Measurements from ENCODE around the gene SPSB4. TPM values are rescaled to one million over a fixed set of nuclear protein-coding genes. Genes with fewer than 3 reads are reported as not detected.

The SPSB4 gene
- total and polyA plus RNA-seq, 2 of the 13 experiments (the other 11 are each of a cell fraction or from before 2014, with no cell fraction given), result not detected

DNA sequence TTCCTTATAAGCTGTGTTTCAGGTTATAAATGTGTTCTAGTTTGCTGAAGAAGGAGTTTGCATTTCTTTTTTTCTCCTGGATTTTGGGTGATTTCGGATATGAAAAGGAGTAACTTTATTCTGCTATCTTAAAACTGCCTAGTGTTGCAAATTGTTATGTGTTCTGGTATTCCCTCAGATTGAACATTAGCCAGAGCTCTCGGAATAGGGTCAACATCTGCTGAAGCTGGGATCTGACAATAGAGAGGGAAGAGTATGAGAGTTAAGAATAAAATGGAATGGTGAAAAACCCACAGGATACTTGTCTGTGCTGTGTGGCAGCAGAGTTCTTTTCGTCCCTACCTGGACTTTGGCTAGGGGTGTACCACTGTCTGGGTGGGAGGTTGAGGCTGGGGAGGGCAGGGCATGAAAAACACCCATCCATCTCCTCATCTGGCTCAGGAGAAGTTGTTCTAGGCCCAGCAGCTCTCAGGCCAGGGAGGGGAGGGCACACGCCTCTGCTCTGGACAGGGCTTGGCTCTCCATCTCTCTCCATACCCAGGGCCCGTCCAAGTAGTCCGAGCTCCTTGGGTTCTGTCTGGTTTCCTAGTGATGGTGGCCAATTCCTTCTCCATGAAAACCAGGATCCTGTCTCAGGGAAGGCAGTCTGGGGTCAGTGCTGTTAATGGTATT lies 13.2 kb downstream of the SPSB4 start (continued):
- TF ChIP-seq, protein P1, sequence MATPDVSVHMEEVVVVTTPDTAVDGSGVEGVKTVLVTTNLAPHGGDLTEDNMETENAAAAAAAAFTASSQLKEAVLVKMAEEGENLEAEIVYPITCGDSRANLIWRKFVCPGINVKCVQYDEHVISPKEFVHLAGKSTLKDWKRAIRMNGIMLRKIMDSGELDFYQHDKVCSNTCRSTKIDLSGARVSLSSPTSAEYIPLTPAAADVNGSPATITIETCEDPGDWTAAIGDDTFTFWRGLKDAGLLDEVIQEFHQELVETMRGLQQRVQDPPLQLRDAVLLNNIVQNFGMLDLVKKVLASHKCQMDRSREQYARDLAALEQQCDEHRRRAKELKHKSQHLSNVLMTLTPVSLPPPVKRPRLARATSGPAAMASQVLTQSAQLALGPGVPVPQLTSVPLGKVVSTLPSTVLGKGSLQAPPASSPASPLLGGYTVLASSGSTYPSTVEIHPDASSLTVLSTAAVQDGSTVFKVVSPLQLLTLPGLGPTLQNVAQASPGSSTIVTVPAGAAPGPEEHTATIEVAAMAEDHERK (CRISPR knock-in tag; IDR thresholded peaks at IDR 0.05; ENCODE audit: low read depth), result no peak
- no peak for TF ChIP-seq ZMYM3 (CRISPR knock-in tag; IDR thresholded peaks at IDR 0.05)

DNA sequence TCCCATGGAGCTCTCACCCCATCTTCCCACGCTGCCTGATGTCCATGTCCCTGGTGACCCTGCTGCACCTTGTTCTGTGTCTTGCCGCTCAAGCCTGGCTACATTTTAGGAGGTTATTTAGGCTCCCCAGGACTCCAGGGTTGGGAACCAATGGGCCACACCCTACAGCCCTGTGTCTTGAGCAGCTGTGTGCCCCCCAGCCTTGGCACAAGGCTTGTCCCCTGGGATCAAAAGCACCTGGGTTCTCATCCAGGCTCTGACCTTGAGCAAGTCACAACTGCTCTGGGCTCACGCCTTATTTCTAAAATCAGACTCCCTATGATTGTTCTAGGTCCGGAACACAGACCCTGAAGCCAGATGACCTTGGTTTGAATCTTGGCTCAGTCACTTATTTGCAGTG lies 14.1 kb downstream of the SPSB4 start:
- in situ Hi-C loops (cut with HindIII; ENCODE audit: extremely low pct_ligation_motif_present, low pct_unique_long_range_greater_than_20kb) (no loop called here), intact Hi-C loops (cut with micrococcal nuclease; ENCODE audit: unreplicated experiment) (no loop called here)
- Histone ChIP-seq H3K36me3 (replicated peaks in 1 of 2; ENCODE audit: control insufficient read depth in 1 of 2, insufficient read depth in 2 of 2, low read length in 2 of 2) (no peaks in the 10 kb centered on the region), H3K27me3 (ENCODE audit: control insufficient read depth in 1 of 2, insufficient read depth in 2 of 2, low read length in 2 of 2) (peaks cover 0 to 5% of the 10 kb centered on the region in 2 experiments; a peak in 1 of 5 replicates), H4K20me1 (ENCODE audit: insufficient read depth, low read length) (no peaks in the 10 kb centered on the region), H3K9me3 (ENCODE audit: low read length) (no peaks in the 10 kb centered on the region), H3K9ac (ENCODE audit: insufficient read depth, low read depth, low read length) (no peak overlapping the region), H3K27ac (ENCODE audit: extremely low read length, insufficient read depth, low read length) (no peak overlapping the region), H3K4me3 (replicated peaks in 1 of 3; ENCODE audit: insufficient read depth in 1 of 3, low read depth in 2 of 3, low read length in 3 of 3) (no peak overlapping the region), H3K4me2 (ENCODE audit: low read depth, low read length) (no peak overlapping the region), H3K4me1 (ENCODE audit: insufficient read depth, low read length) (no peaks in the 10 kb centered on the region), H3K79me2 (ENCODE audit: insufficient read depth, low read length) (no peaks in the 10 kb centered on the region), H2AFZ (ENCODE audit: low read length) (no peak overlapping the region)
- DNase-seq (ENCODE audit: low spot score) (no peak), ATAC-seq (no peak), FAIRE-seq (no peak)
- no TSS peak for BruUV-seq (replicated peaks)
- ChIA-PET CTCF (ENCODE audit: low intra/inter-chr PET ratio, low total read pairs) (no interaction called here), POLR2A (no interaction called here)
- 48% methylated on average over 4 of the region's 4 CpGs for WGBS (ENCODE audit: low lambda C conversion rate)
- TF ChIP-seq, protein P2, sequence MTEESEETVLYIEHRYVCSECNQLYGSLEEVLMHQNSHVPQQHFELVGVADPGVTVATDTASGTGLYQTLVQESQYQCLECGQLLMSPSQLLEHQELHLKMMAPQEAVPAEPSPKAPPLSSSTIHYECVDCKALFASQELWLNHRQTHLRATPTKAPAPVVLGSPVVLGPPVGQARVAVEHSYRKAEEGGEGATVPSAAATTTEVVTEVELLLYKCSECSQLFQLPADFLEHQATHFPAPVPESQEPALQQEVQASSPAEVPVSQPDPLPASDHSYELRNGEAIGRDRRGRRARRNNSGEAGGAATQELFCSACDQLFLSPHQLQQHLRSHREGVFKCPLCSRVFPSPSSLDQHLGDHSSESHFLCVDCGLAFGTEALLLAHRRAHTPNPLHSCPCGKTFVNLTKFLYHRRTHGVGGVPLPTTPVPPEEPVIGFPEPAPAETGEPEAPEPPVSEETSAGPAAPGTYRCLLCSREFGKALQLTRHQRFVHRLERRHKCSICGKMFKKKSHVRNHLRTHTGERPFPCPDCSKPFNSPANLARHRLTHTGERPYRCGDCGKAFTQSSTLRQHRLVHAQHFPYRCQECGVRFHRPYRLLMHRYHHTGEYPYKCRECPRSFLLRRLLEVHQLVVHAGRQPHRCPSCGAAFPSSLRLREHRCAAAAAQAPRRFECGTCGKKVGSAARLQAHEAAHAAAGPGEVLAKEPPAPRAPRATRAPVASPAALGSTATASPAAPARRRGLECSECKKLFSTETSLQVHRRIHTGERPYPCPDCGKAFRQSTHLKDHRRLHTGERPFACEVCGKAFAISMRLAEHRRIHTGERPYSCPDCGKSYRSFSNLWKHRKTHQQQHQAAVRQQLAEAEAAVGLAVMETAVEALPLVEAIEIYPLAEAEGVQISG (CRISPR knock-in tag; IDR thresholded peaks at IDR 0.05), result no peak
- TF ChIP-seq ZFP1 (CRISPR knock-in tag; IDR thresholded peaks at IDR 0.05) (no peak), POGZ (CRISPR knock-in tag; IDR thresholded peaks at IDR 0.05) (no peak), YEATS4 (CRISPR knock-in tag; IDR thresholded peaks at IDR 0.05; ENCODE audit: borderline replicate concordance) (no peak), ZNF644 (CRISPR knock-in tag; IDR thresholded peaks at IDR 0.05; ENCODE audit: low read depth) (no peak), CEBPG (CRISPR knock-in tag; IDR thresholded peaks at IDR 0.05) (no peak), ZNF746 (CRISPR knock-in tag; IDR thresholded peaks at IDR 0.05) (no peak), SMC3 (IDR thresholded peaks at IDR 0.05; ENCODE audit: low read length) (no peak), THYN1 (CRISPR knock-in tag; IDR thresholded peaks at IDR 0.05; ENCODE audit: borderline replicate concordance, low read depth) (no peak), KLF16 (CRISPR knock-in tag; IDR thresholded peaks at IDR 0.05) (no peak), RXRA (CRISPR knock-in tag; IDR thresholded peaks at IDR 0.05) (no peak), WIZ (CRISPR knock-in tag; IDR thresholded peaks at IDR 0.05) (no peak), RNF2 (conservative IDR thresholded peaks at IDR 0.05; ENCODE audit: low read depth) (no peak)
- TF ChIP-seq, protein P3, sequence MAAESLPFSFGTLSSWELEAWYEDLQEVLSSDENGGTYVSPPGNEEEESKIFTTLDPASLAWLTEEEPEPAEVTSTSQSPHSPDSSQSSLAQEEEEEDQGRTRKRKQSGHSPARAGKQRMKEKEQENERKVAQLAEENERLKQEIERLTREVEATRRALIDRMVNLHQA (CRISPR knock-in tag; IDR thresholded peaks at IDR 0.05), result no peak
- TF ChIP-seq, protein P4, sequence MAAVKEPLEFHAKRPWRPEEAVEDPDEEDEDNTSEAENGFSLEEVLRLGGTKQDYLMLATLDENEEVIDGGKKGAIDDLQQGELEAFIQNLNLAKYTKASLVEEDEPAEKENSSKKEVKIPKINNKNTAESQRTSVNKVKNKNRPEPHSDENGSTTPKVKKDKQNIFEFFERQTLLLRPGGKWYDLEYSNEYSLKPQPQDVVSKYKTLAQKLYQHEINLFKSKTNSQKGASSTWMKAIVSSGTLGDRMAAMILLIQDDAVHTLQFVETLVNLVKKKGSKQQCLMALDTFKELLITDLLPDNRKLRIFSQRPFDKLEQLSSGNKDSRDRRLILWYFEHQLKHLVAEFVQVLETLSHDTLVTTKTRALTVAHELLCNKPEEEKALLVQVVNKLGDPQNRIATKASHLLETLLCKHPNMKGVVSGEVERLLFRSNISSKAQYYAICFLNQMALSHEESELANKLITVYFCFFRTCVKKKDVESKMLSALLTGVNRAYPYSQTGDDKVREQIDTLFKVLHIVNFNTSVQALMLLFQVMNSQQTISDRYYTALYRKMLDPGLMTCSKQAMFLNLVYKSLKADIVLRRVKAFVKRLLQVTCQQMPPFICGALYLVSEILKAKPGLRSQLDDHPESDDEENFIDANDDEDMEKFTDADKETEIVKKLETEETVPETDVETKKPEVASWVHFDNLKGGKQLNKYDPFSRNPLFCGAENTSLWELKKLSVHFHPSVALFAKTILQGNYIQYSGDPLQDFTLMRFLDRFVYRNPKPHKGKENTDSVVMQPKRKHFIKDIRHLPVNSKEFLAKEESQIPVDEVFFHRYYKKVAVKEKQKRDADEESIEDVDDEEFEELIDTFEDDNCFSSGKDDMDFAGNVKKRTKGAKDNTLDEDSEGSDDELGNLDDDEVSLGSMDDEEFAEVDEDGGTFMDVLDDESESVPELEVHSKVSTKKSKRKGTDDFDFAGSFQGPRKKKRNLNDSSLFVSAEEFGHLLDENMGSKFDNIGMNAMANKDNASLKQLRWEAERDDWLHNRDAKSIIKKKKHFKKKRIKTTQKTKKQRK (IDR thresholded peaks at IDR 0.05; ENCODE audit: low read length), result no peak
